ENCODE measurements around the gene ZC3H12A.
"Not testable (repeated sequence)": the region's sequence is repeated elsewhere in the genome, so short reads cannot be mapped to it uniquely, and the experiment has no call there.

The ZC3H12A gene

GRCh38 chr1:37502791-37503190, 28.4 kb downstream of the ZC3H12A start:
- not testable (repeated sequence) for DNase-seq

GRCh38 chr1:37506740-37507139, 32.4 kb downstream of the ZC3H12A start:
- DNase-seq = no peak

- DNase-seq = no peak
Observed at GRCh38 chr1:37509181-37509580, 34.8 kb downstream of the ZC3H12A start.

- DNase-seq = peak; percentile 77
Observed at GRCh38 chr1:37513795-37514349, 39.5 kb downstream of the ZC3H12A start.

- peak; percentile 86 for DNase-seq
Observed at GRCh38 chr1:37514350-37515184, 40.2 kb downstream of the ZC3H12A start, which contains the start of gene MEAF6. MEAF6 (minus strand) TSS chr1:37514766; CDS start chr1:37514746, 20 bp downstream.

GRCh38 chr1:37515185-37516034, 41.0 kb downstream of the ZC3H12A start:
- no peak for DNase-seq

- DNase-seq = no peak
Observed at GRCh38 chr1:37517569-37517968, 43.2 kb downstream of the ZC3H12A start.

GRCh38 chr1:37518241-37518640, 43.9 kb downstream of the ZC3H12A start:
- not testable (repeated sequence) for DNase-seq

- DNase-seq = peak; percentile 48
Observed at GRCh38 chr1:37518929-37519328, 44.5 kb downstream of the ZC3H12A start.

GRCh38 chr1:37519613-37520012, 45.2 kb downstream of the ZC3H12A start:
- DNase-seq = no peak

- DNase-seq = not testable (repeated sequence)
Observed at GRCh38 chr1:37529888-37530287, 55.5 kb downstream of the ZC3H12A start.

GRCh38 chr1:37532418-37533156, 58.2 kb downstream of the ZC3H12A start:
- not testable (repeated sequence) for DNase-seq

GRCh38 chr1:37533317-37534093, 59.1 kb downstream of the ZC3H12A start:
- DNase-seq = no peak

Data from stimulated activated CD4-positive, alpha-beta T cell treated with anti-CD3 and anti-CD28 coated beads, Interleukin-15, amount 100 ng/mL, for 24 hours (primary cell).